Measurements from ENCODE around the gene KCNK13. TPM values are rescaled to one million over a fixed set of nuclear protein-coding genes. Genes with fewer than 3 reads are reported as not detected.
A peak's percentile ranks its signal among the peaks of the same experiment; 100 is the strongest.

The KCNK13 gene
- total and polyA plus RNA-seq, 2 donors (not counting 1 experiment from before 2014, with no cell fraction given), result not detected

DNA sequence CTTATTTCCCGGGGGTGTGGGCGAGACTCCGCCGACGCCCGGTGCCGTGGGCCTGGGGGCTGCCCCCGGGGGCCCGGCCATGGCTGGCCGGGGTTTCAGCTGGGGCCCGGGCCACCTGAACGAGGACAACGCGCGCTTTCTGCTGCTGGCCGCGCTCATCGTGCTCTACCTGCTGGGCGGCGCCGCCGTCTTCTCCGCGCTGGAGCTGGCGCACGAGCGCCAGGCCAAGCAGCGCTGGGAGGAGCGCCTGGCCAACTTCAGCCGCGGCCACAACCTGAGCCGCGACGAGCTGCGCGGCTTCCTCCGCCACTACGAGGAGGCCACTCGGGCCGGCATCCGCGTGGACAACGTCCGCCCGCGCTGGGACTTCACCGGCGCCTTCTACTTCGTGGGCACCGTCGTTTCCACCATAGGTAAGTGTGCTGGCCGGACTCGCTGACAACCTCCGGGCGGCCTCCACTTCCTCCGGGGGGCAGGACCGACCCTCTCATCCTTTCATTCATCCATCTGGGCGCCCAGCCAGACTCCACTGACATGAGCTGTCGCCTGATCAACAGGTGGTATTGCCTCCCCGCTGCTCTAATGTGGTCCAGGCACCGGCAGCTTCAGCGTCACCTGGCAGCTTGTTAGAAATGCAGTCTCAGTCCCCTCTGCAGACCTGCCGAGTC is 467 bp downstream of the KCNK13 start:
- H3K9me3 ChIP-seq (ENCODE audit: control insufficient read depth, insufficient read depth, low read depth, low read length), result no peaks in the 10 kb centered on the region
- DNase-seq (ENCODE audit: low read depth in 2 of 2), result peak in 1 of 2 donors; percentile 11
- no peak overlapping the region for H3K9ac ChIP-seq (ENCODE audit: insufficient read depth, low read length)
- H2AFZ ChIP-seq (ENCODE audit: low read length), result no peak overlapping the region
- H3K4me1 ChIP-seq (ENCODE audit: control insufficient read depth, extremely low read depth, insufficient read depth, low read length), result no peaks in the 10 kb centered on the region
- H3K79me2 ChIP-seq (ENCODE audit: control insufficient read depth, insufficient read depth, low read length), result no peaks in the 10 kb centered on the region
- H4K20me1 ChIP-seq (ENCODE audit: control insufficient read depth, extremely low read depth, insufficient read depth, low read length), result no peaks in the 10 kb centered on the region
- H3K27ac ChIP-seq (ENCODE audit: insufficient read depth, low read length), result no peak overlapping the region
- H3K4me2 ChIP-seq (ENCODE audit: extremely low read depth, insufficient read depth, low read length), result peak overlapping the region; percentile 5
- H3K27me3 ChIP-seq (ENCODE audit: control insufficient read depth, insufficient read depth, low read length), result peaks cover 42% of the 10 kb centered on the region
- H3K4me3 ChIP-seq (replicated peaks in 1 of 4; ENCODE audit: control extremely low read depth in 1 of 4, insufficient read depth in 1 of 4, low read depth in 3 of 4, low read length in 4 of 4), result no peak overlapping the region
- TF ChIP-seq, protein P1, sequence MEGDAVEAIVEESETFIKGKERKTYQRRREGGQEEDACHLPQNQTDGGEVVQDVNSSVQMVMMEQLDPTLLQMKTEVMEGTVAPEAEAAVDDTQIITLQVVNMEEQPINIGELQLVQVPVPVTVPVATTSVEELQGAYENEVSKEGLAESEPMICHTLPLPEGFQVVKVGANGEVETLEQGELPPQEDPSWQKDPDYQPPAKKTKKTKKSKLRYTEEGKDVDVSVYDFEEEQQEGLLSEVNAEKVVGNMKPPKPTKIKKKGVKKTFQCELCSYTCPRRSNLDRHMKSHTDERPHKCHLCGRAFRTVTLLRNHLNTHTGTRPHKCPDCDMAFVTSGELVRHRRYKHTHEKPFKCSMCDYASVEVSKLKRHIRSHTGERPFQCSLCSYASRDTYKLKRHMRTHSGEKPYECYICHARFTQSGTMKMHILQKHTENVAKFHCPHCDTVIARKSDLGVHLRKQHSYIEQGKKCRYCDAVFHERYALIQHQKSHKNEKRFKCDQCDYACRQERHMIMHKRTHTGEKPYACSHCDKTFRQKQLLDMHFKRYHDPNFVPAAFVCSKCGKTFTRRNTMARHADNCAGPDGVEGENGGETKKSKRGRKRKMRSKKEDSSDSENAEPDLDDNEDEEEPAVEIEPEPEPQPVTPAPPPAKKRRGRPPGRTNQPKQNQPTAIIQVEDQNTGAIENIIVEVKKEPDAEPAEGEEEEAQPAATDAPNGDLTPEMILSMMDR (conservative IDR thresholded peaks at IDR 0.05 in 1 of 2, IDR thresholded peaks at IDR 0.05 in 1 of 2; ENCODE audit: low read depth in 1 of 2, low read length in 2 of 2), result no peak
- TF ChIP-seq EZH2 (IDR thresholded peaks at IDR 0.05; ENCODE audit: low read length, missing control alignments), result peak; percentile 99
- H3K36me3 ChIP-seq (ENCODE audit: control insufficient read depth, insufficient read depth, low read length), result no peaks in the 10 kb centered on the region

DNA sequence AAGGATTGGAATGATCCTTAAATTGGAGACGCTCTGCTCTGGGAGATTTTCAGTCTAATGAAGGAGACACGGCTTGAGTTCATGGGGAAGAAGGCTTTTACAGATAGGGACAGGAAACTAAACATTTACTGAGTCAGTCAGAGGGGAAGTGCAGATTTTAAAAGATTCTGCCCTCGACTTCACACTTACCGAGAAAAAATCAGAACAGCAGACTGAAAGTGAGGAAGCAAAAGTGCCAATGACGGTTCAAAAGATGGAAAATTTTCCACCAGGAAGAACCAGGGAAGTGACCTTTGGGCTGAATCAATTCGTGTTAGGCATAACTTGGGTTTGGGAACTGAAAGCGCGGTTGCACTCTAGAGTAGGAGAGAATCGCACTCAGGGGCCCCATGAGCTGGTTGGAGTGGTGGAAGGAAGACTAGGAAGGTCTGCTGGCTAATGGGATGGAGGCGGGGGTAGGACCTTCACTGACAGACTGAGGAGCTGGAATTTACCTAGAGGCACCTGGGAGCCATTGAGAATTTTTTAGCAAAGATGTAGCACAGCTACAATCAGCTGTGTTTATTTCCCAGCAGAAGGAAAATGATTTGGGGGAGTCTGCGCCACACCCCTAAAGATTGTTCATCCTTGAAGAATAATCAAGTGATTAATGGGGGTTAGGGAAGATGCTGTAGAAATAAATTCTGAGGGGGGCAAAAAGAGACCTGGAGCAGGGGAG is 1.2 kb downstream of the KCNK13 start:
- Histone ChIP-seq H3K27ac (ENCODE audit: insufficient read depth, low read length) (no peak overlapping the region), H3K36me3 (ENCODE audit: control insufficient read depth, insufficient read depth, low read length) (no peaks in the 10 kb centered on the region), H2AFZ (ENCODE audit: low read length) (no peak overlapping the region), H3K4me3 (replicated peaks in 1 of 4; ENCODE audit: control extremely low read depth in 1 of 4, insufficient read depth in 1 of 4, low read depth in 3 of 4, low read length in 4 of 4) (no peak overlapping the region), H3K79me2 (ENCODE audit: control insufficient read depth, insufficient read depth, low read length) (no peaks in the 10 kb centered on the region), H3K9ac (ENCODE audit: insufficient read depth, low read length) (no peak overlapping the region), H3K27me3 (ENCODE audit: control insufficient read depth, insufficient read depth, low read length) (peaks cover 42% of the 10 kb centered on the region), H4K20me1 (ENCODE audit: control insufficient read depth, extremely low read depth, insufficient read depth, low read length) (no peaks in the 10 kb centered on the region), H3K4me1 (ENCODE audit: control insufficient read depth, extremely low read depth, insufficient read depth, low read length) (no peaks in the 10 kb centered on the region), H3K9me3 (ENCODE audit: control insufficient read depth, insufficient read depth, low read depth, low read length) (no peaks in the 10 kb centered on the region), H3K4me2 (ENCODE audit: extremely low read depth, insufficient read depth, low read length) (no peak overlapping the region)
- DNase-seq (ENCODE audit: low read depth in 2 of 2), result no peak
- no peak for TF ChIP-seq EZH2 (IDR thresholded peaks at IDR 0.05; ENCODE audit: low read length, missing control alignments)
- TF ChIP-seq, protein P1 (conservative IDR thresholded peaks at IDR 0.05 in 1 of 2, IDR thresholded peaks at IDR 0.05 in 1 of 2; ENCODE audit: low read depth in 1 of 2, low read length in 2 of 2), result no peak

DNA sequence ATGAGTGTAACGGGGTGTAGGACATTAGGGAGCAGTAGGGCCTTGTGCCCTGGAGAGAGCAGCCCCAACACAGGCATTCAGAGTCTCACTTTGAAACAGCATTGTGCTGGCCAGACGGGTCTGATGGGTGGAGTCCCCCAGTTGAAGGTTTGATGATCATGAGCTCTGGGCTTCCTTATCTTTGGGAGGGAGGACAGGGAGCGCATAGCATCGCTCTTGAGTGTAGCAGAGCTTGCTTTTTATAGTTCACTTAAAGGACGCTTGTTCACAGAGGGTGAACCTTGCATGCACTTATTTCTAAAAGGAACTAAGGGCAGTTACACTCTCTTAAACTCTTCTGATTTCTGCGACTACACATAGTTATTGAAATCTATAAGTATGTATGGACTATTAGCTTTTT is 10.6 kb downstream of the KCNK13 start:
- no peak overlapping the region for H2AFZ ChIP-seq (ENCODE audit: low read length)
- H3K36me3 ChIP-seq (ENCODE audit: control insufficient read depth, insufficient read depth, low read length), result no peaks in the 10 kb centered on the region
- DNase-seq (ENCODE audit: low read depth in 2 of 2), result no peak
- H3K9me3 ChIP-seq (ENCODE audit: control insufficient read depth, insufficient read depth, low read depth, low read length), result no peaks in the 10 kb centered on the region
- H3K4me3 ChIP-seq (replicated peaks in 1 of 4; ENCODE audit: control extremely low read depth in 1 of 4, insufficient read depth in 1 of 4, low read depth in 3 of 4, low read length in 4 of 4), result no peak overlapping the region
- no peak overlapping the region for H3K4me2 ChIP-seq (ENCODE audit: extremely low read depth, insufficient read depth, low read length)
- H3K4me1 ChIP-seq (ENCODE audit: control insufficient read depth, extremely low read depth, insufficient read depth, low read length), result no peaks in the 10 kb centered on the region
- peaks cover 4% of the 10 kb centered on the region for H3K27me3 ChIP-seq (ENCODE audit: control insufficient read depth, insufficient read depth, low read length)
- TF ChIP-seq EZH2 (IDR thresholded peaks at IDR 0.05; ENCODE audit: low read length, missing control alignments), result no peak
- TF ChIP-seq, protein P1 (conservative IDR thresholded peaks at IDR 0.05 in 1 of 2, IDR thresholded peaks at IDR 0.05 in 1 of 2; ENCODE audit: low read depth in 1 of 2, low read length in 2 of 2), result no peak
- H4K20me1 ChIP-seq (ENCODE audit: control insufficient read depth, extremely low read depth, insufficient read depth, low read length), result no peaks in the 10 kb centered on the region
- H3K27ac ChIP-seq (ENCODE audit: insufficient read depth, low read length), result no peak overlapping the region
- H3K79me2 ChIP-seq (ENCODE audit: control insufficient read depth, insufficient read depth, low read length), result no peaks in the 10 kb centered on the region
- no peak overlapping the region for H3K9ac ChIP-seq (ENCODE audit: insufficient read depth, low read length)

Measured in fibroblast of lung (primary cell).